Measurements from ENCODE around the gene TPRG1. TPM values are rescaled to one million over a fixed set of nuclear protein-coding genes. Genes with fewer than 3 reads are reported as not detected.

Gene TPRG1
- total RNA-seq, 1 experiment from 2014 or later = 0.55 TPM

DNA sequence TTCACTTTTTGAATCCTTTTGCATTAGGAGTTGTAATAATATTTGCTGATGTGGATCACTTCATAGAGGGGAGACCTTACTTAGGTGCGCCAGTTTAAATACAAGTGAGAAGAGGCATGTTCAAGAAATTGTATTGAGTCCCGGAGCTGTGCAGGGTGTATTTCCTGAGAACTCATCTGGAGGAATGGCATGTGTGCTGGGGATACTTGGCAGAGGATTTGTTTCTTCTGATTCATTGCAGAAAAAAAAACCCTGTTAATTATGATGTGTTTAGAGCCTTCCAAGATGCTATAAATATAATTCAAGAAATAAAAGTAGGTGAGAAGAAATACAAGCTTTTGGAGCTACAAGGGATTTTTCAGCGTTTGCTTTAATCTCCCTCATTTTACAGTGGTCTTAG is 97.6 kb downstream of the TPRG1 start (continued):
- TF ChIP-seq, protein P1, sequence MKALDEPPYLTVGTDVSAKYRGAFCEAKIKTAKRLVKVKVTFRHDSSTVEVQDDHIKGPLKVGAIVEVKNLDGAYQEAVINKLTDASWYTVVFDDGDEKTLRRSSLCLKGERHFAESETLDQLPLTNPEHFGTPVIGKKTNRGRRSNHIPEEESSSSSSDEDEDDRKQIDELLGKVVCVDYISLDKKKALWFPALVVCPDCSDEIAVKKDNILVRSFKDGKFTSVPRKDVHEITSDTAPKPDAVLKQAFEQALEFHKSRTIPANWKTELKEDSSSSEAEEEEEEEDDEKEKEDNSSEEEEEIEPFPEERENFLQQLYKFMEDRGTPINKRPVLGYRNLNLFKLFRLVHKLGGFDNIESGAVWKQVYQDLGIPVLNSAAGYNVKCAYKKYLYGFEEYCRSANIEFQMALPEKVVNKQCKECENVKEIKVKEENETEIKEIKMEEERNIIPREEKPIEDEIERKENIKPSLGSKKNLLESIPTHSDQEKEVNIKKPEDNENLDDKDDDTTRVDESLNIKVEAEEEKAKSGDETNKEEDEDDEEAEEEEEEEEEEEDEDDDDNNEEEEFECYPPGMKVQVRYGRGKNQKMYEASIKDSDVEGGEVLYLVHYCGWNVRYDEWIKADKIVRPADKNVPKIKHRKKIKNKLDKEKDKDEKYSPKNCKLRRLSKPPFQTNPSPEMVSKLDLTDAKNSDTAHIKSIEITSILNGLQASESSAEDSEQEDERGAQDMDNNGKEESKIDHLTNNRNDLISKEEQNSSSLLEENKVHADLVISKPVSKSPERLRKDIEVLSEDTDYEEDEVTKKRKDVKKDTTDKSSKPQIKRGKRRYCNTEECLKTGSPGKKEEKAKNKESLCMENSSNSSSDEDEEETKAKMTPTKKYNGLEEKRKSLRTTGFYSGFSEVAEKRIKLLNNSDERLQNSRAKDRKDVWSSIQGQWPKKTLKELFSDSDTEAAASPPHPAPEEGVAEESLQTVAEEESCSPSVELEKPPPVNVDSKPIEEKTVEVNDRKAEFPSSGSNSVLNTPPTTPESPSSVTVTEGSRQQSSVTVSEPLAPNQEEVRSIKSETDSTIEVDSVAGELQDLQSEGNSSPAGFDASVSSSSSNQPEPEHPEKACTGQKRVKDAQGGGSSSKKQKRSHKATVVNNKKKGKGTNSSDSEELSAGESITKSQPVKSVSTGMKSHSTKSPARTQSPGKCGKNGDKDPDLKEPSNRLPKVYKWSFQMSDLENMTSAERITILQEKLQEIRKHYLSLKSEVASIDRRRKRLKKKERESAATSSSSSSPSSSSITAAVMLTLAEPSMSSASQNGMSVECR (CRISPR knock-in tag; IDR thresholded peaks at IDR 0.05; ENCODE audit: borderline replicate concordance) = no peak
- no peak for TF ChIP-seq GRHL2 (CRISPR knock-in tag; IDR thresholded peaks at IDR 0.05; ENCODE audit: insufficient replicate concordance, severe bottlenecking)
- TF ChIP-seq, protein P2, sequence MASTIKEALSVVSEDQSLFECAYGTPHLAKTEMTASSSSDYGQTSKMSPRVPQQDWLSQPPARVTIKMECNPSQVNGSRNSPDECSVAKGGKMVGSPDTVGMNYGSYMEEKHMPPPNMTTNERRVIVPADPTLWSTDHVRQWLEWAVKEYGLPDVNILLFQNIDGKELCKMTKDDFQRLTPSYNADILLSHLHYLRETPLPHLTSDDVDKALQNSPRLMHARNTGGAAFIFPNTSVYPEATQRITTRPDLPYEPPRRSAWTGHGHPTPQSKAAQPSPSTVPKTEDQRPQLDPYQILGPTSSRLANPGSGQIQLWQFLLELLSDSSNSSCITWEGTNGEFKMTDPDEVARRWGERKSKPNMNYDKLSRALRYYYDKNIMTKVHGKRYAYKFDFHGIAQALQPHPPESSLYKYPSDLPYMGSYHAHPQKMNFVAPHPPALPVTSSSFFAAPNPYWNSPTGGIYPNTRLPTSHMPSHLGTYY (CRISPR knock-in tag; IDR thresholded peaks at IDR 0.05) = no peak
- no peak for TF ChIP-seq CREM (CRISPR knock-in tag; IDR thresholded peaks at IDR 0.05)
- no peak for TF ChIP-seq ZNF416 (CRISPR knock-in tag; IDR thresholded peaks at IDR 0.05)

- peak; percentile 66 for DNase-seq (ENCODE audit: low spot score)
- Mint-ChIP-seq H3K27ac (no peak overlapping the region), H3K27me3 (ENCODE audit: low read depth) (no peaks in the 10 kb centered on the region), H3K4me1 (peaks cover 12% of the 10 kb centered on the region), H3K9me3 (no peaks in the 10 kb centered on the region), H3K4me3 (no peak overlapping the region), H3K36me3 (no peaks in the 10 kb centered on the region)
- ATAC-seq = peak; percentile 86
- CTCF ChIA-PET = interaction anchor here (0.6 to 1.2 kb wide), 3 partner anchors 10 to 1058 kb away, joined by 3 read pairs; no protein-coding TSS in a partner anchor
- TF ChIP-seq, protein P3, sequence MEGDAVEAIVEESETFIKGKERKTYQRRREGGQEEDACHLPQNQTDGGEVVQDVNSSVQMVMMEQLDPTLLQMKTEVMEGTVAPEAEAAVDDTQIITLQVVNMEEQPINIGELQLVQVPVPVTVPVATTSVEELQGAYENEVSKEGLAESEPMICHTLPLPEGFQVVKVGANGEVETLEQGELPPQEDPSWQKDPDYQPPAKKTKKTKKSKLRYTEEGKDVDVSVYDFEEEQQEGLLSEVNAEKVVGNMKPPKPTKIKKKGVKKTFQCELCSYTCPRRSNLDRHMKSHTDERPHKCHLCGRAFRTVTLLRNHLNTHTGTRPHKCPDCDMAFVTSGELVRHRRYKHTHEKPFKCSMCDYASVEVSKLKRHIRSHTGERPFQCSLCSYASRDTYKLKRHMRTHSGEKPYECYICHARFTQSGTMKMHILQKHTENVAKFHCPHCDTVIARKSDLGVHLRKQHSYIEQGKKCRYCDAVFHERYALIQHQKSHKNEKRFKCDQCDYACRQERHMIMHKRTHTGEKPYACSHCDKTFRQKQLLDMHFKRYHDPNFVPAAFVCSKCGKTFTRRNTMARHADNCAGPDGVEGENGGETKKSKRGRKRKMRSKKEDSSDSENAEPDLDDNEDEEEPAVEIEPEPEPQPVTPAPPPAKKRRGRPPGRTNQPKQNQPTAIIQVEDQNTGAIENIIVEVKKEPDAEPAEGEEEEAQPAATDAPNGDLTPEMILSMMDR (IDR thresholded peaks at IDR 0.05) = 0 out of 2 replicates have a peak, but pooled peaks have one; percentile 15
- no peak for TF ChIP-seq TEAD4 (CRISPR knock-in tag; IDR thresholded peaks at IDR 0.05)
- POLR2A ChIA-PET = no interaction called here
These were observed 98.6 kb downstream of the TPRG1 start for GRCh38 chr3:189270248-189270832.

DNA sequence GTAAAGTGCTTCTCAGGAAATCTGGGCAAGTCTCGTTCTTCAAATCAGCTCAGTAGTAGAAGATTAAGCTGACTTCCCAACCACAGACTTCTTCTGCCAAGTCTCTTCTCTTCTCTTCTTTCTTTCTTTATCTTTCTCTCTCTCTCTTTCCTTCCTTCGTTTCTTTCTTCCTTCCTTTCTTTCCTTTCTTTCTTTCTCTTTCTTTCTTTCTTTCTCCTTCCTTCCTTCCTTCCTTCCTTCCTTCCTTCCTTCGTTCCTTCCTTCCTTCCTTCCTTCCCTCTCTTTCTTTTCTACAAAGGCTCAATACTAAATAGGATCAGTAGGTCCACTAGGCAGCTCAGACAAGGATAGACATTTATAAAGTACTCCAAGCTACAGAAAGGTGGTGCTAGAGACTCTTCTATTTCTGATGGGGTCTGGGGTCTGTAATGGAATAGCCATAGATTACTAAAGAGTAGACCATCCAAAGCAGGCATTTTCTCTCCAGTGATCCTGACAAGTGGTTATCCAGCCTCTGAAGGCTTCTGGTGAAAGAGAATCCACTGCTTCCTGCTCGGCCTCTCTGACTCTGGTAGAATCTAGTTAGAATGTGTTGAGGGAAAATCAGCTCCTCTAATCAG is 100.8 kb downstream of the TPRG1 start:
- no peak overlapping the region for H3K4me3 Mint-ChIP-seq
- CTCF ChIA-PET = interaction anchor here (0.6 to 2.6 kb wide), 29 partner anchors 8 to 1644 kb away, joined by 3 to 42 read pairs (median 4); no protein-coding TSS in a partner anchor
- ATAC-seq (peak; percentile 91), DNase-seq (ENCODE audit: low spot score) (no peak)
- H3K9me3 Mint-ChIP-seq = no peaks in the 10 kb centered on the region
- H3K4me1 Mint-ChIP-seq = peaks cover 11% of the 10 kb centered on the region
- no peak overlapping the region for H3K27ac Mint-ChIP-seq
- H3K27me3 Mint-ChIP-seq (ENCODE audit: low read depth) = no peaks in the 10 kb centered on the region
- TF ChIP-seq TEAD4 (CRISPR knock-in tag; IDR thresholded peaks at IDR 0.05) = no peak
- TF ChIP-seq, protein P3 (IDR thresholded peaks at IDR 0.05) = peak; percentile 22; the same call in 1 of the 2 replicates
- TF ChIP-seq, protein P4, sequence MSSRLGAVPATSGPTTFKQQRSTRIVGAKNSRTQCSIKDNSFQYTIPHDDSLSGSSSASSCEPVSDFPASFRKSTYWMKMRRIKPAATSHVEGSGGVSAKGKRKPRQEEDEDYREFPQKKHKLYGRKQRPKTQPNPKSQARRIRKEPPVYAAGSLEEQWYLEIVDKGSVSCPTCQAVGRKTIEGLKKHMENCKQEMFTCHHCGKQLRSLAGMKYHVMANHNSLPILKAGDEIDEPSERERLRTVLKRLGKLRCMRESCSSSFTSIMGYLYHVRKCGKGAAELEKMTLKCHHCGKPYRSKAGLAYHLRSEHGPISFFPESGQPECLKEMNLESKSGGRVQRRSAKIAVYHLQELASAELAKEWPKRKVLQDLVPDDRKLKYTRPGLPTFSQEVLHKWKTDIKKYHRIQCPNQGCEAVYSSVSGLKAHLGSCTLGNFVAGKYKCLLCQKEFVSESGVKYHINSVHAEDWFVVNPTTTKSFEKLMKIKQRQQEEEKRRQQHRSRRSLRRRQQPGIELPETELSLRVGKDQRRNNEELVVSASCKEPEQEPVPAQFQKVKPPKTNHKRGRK (CRISPR knock-in tag; IDR thresholded peaks at IDR 0.05; ENCODE audit: borderline replicate concordance) = peak; percentile 93
- no peaks in the 10 kb centered on the region for H3K36me3 Mint-ChIP-seq
- POLR2A ChIA-PET = no interaction called here
